HepG2 (cell line): ENCODE data around the gene RPL35.

Source experiments
- AFF4 ChIP-seq: sonication (generic); formaldehyde crosslinking; IDR thresholded peaks from 2 replicates; pipeline ENCODE4 v1.4.0; 2020; ENCODE audit warnings: missing genetic modification reagents
- ARID5B ChIP-seq: IDR thresholded peaks from 2 replicates; pipeline ENCODE4 v1.4.0; 2020; ENCODE audit warnings: mild to moderate bottlenecking, missing genetic modification reagents
- ATF1 ChIP-seq: IDR thresholded peaks from 2 replicates; pipeline ENCODE4 v1.6.1; 2016; ENCODE audit warnings: mild to moderate bottlenecking, control low read depth
- EZH2 ChIP-seq: conservative IDR thresholded peaks from 2 replicates; pipeline ENCODE4 v1.6.1; 2012; ENCODE audit warnings: mild to moderate bottlenecking, low read depth, low read length, moderate library complexity
- FOSL1 ChIP-seq: sonication (generic); formaldehyde crosslinking; IDR thresholded peaks from 2 replicates; pipeline ENCODE4 v1.9.0; 2021; ENCODE audit warnings: missing genetic modification reagents, borderline replicate concordance
- FOXO1 ChIP-seq: sonication (generic); formaldehyde crosslinking; IDR thresholded peaks from 2 replicates; pipeline ENCODE4 v1.4.0; 2020; ENCODE audit warnings: missing genetic modification reagents
- GZF1 ChIP-seq: sonication (generic); formaldehyde crosslinking; IDR thresholded peaks from 2 replicates; pipeline ENCODE4 v1.5.1; 2020; ENCODE audit warnings: mild to moderate bottlenecking, missing genetic modification reagents
- LBX2 ChIP-seq: sonication (generic); formaldehyde crosslinking; IDR thresholded peaks from 2 replicates; pipeline ENCODE4 v1.5.0; 2020; ENCODE audit warnings: missing genetic modification reagents, mild to moderate bottlenecking, borderline replicate concordance
- MAFK ChIP-seq, 2 experiments: IDR thresholded peaks in 1 of 2; conservative IDR thresholded peaks in 1 of 2; 2 replicates each; pipeline ENCODE4 v1.6.1; 2011; ENCODE audit warnings: improper control_type of control experiment in 2 of 2, low read length in 2 of 2
- MAZ ChIP-seq, 2 experiments: sonication (generic) in 1 of 2; formaldehyde crosslinking in 1 of 2; IDR thresholded peaks; 2 replicates each; pipeline versions ENCODE4 v1.5.0 to v1.6.1; 2012 to 2020; ENCODE audit warnings: low read depth in 2 of 2, mild to moderate bottlenecking in 2 of 2, borderline replicate concordance in 1 of 2, improper control_type of control experiment in 1 of 2, low read length in 1 of 2, missing genetic modification reagents in 1 of 2, moderate library complexity in 1 of 2
- NR2F2 ChIP-seq: IDR thresholded peaks from 2 replicates; pipeline ENCODE4 v1.6.1; 2012; ENCODE audit warnings: low read depth, inconsistent platforms, borderline replicate concordance
- RNF2 ChIP-seq: fragments of 450-650 bp; conservative IDR thresholded peaks from 2 replicates; pipeline ENCODE4 v1.6.1; 2016; ENCODE audit warnings: low read depth
- ZBTB42 ChIP-seq: sonication (generic); formaldehyde crosslinking; IDR thresholded peaks from 2 replicates; pipeline ENCODE4 v1.5.0; 2020; ENCODE audit warnings: mild to moderate bottlenecking, missing genetic modification reagents
- ZZZ3 ChIP-seq: sonication (generic); formaldehyde crosslinking; IDR thresholded peaks from 2 replicates; pipeline ENCODE4 v1.4.0; 2020; ENCODE audit warnings: missing genetic modification reagents, mild to moderate bottlenecking, borderline replicate concordance

GRCh38 chr9:124831642-124832364 lies 30.0 kb downstream of the RPL35 start:
- TF ChIP-seq NR2F2 (no peak), MAFK (conservative IDR thresholded peaks at IDR 0.05 in 1 of 2, IDR thresholded peaks at IDR 0.05 in 1 of 2; ENCODE audit: low read length in 2 of 2) (no peak), FOXO1 (CRISPR knock-in tag) (no peak), ARID5B (CRISPR knock-in tag) (no peak), AFF4 (no peak), GZF1 (CRISPR knock-in tag) (no peak), ZZZ3 (CRISPR knock-in tag) (no peak), RNF2 (no peak), ZBTB42 (CRISPR knock-in tag) (no peak), MAZ (IDR thresholded peaks at IDR 0.05; ENCODE audit: borderline replicate concordance, low read depth, low read length) (no peak), MAZ (CRISPR knock-in tag; IDR thresholded peaks at IDR 0.05; ENCODE audit: low read depth) (no peak), LBX2 (CRISPR knock-in tag) (no peak), FOSL1 (CRISPR knock-in tag) (no peak), EZH2 (no peak), ATF1 (CRISPR knock-in tag) (no peak)
